Measurements from ENCODE around the gene MRPL52. TPM values are rescaled to one million over a fixed set of nuclear protein-coding genes. Genes with fewer than 3 reads are reported as not detected.

MRPL52 gene
- total and polyA plus RNA-seq, 2 of the 13 experiments (the other 11 are each of a cell fraction or from before 2014, with no cell fraction given): 118 to 329 TPM

DNA sequence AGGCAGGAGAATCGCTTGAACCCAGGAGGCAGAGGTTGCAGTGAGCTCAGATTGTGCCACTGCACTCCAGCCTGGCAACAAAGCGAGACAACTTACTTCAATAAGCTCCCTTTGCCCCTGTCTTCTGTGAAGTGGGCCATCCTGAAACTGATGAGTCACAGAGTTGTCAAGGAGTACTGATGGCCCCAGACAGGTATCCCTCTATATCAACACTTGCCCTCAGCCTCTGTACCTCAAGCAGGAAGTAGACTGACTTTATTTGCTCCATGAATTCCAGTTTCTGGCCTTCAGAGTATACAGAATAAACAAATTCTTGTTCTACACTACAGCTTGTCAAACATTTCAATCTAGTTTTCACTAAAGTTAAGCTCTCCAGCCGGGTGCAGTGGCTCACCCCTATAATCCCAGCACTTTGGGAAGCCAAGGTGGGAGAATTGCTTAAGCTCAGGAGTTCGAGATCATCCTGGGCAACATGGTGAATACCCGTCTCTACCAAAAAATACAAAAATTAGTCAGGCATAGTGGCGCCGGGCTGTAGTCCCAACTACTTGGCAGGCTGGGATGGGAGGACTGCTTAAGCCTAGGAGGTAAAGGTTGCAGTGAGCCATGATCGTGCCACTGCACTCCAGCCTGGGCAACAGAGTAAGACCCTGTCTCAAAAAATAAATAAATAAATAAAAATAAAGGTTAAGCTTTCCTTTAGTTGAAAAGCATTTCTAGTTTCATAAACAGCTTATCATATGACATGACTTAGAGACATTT lies 25.5 kb downstream of the MRPL52 start (continued):
- TF ChIP-seq, protein P1, sequence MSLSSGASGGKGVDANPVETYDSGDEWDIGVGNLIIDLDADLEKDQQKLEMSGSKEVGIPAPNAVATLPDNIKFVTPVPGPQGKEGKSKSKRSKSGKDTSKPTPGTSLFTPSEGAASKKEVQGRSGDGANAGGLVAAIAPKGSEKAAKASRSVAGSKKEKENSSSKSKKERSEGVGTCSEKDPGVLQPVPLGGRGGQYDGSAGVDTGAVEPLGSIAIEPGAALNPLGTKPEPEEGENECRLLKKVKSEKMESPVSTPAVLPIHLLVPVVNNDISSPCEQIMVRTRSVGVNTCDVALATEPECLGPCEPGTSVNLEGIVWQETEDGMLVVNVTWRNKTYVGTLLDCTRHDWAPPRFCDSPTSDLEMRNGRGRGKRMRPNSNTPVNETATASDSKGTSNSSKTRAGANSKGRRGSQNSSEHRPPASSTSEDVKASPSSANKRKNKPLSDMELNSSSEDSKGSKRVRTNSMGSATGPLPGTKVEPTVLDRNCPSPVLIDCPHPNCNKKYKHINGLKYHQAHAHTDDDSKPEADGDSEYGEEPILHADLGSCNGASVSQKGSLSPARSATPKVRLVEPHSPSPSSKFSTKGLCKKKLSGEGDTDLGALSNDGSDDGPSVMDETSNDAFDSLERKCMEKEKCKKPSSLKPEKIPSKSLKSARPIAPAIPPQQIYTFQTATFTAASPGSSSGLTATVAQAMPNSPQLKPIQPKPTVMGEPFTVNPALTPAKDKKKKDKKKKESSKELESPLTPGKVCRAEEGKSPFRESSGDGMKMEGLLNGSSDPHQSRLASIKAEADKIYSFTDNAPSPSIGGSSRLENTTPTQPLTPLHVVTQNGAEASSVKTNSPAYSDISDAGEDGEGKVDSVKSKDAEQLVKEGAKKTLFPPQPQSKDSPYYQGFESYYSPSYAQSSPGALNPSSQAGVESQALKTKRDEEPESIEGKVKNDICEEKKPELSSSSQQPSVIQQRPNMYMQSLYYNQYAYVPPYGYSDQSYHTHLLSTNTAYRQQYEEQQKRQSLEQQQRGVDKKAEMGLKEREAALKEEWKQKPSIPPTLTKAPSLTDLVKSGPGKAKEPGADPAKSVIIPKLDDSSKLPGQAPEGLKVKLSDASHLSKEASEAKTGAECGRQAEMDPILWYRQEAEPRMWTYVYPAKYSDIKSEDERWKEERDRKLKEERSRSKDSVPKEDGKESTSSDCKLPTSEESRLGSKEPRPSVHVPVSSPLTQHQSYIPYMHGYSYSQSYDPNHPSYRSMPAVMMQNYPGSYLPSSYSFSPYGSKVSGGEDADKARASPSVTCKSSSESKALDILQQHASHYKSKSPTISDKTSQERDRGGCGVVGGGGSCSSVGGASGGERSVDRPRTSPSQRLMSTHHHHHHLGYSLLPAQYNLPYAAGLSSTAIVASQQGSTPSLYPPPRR (CRISPR knock-in tag; IDR thresholded peaks at IDR 0.05; ENCODE audit: borderline replicate concordance): peak; percentile 65; the same call in 1 of the 2 replicates
- TF ChIP-seq ZC3H4 (CRISPR knock-in tag; IDR thresholded peaks at IDR 0.05; ENCODE audit: borderline replicate concordance) (no peak), ZNF589 (CRISPR knock-in tag; conservative IDR thresholded peaks at IDR 0.05) (no peak), MATR3 (CRISPR knock-in tag; IDR thresholded peaks at IDR 0.05) (no peak), ZSCAN29 (CRISPR knock-in tag; conservative IDR thresholded peaks at IDR 0.05) (no peak), HOXA9 (CRISPR knock-in tag; IDR thresholded peaks at IDR 0.05; ENCODE audit: borderline replicate concordance) (no peak), JUND (CRISPR knock-in tag; IDR thresholded peaks at IDR 0.05) (no peak), CEBPG (CRISPR knock-in tag; IDR thresholded peaks at IDR 0.05) (no peak), TSC22D2 (CRISPR knock-in tag; IDR thresholded peaks at IDR 0.05; ENCODE audit: borderline replicate concordance) (no peak), HOXA7 (CRISPR knock-in tag; IDR thresholded peaks at IDR 0.05) (no peak), YEATS4 (CRISPR knock-in tag; IDR thresholded peaks at IDR 0.05; ENCODE audit: borderline replicate concordance) (no peak), ZNF17 (CRISPR knock-in tag; IDR thresholded peaks at IDR 0.05) (no peak), NAIF1 (CRISPR knock-in tag; IDR thresholded peaks at IDR 0.05; ENCODE audit: borderline replicate concordance) (no peak), ZBTB20 (CRISPR knock-in tag; IDR thresholded peaks at IDR 0.05; ENCODE audit: borderline replicate concordance, low read depth) (peak; percentile 55; the same call in 1 of the 2 replicates), SMARCE1 (IDR thresholded peaks at IDR 0.05; ENCODE audit: borderline replicate concordance) (no peak), ZBTB8A (CRISPR knock-in tag; IDR thresholded peaks at IDR 0.05; ENCODE audit: borderline replicate concordance, low read depth) (no peak), PCBP1 (IDR thresholded peaks at IDR 0.05; ENCODE audit: borderline replicate concordance, low read depth, low read length) (no peak), ZNF124 (CRISPR knock-in tag; IDR thresholded peaks at IDR 0.05) (no peak), TRIM24 (CRISPR knock-in tag; IDR thresholded peaks at IDR 0.05) (no peak), EHMT2 (IDR thresholded peaks at IDR 0.05; ENCODE audit: borderline replicate concordance, low read depth, low read length) (no peak), ZNF629 (CRISPR knock-in tag; conservative IDR thresholded peaks at IDR 0.05) (peak; percentile 44; the same call in 1 of the 2 replicates), PHF5A (CRISPR knock-in tag; IDR thresholded peaks at IDR 0.05; ENCODE audit: low read depth, unreplicated experiment) (no peak), EZH2 (conservative IDR thresholded peaks at IDR 0.05; ENCODE audit: low read depth, low read length) (no peak), JUNB (CRISPR knock-in tag; IDR thresholded peaks at IDR 0.05; ENCODE audit: borderline replicate concordance) (no peak), HIVEP1 (CRISPR knock-in tag; IDR thresholded peaks at IDR 0.05) (no peak)
- TF ChIP-seq, protein P2, sequence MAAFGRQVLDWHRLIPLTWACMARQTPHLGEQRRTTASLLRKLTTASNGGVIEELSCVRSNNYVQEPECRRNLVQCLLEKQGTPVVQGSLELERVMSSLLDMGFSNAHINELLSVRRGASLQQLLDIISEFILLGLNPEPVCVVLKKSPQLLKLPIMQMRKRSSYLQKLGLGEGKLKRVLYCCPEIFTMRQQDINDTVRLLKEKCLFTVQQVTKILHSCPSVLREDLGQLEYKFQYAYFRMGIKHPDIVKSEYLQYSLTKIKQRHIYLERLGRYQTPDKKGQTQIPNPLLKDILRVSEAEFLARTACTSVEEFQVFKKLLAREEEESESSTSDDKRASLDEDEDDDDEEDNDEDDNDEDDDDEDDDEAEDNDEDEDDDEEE (CRISPR knock-in tag; IDR thresholded peaks at IDR 0.05): no peak

All from HepG2 (cell line).